Loucy (cell line): Measurements from ENCODE around the gene SYT6.

Experiments used
- EZH2phosphoT487 ChIP-seq: fragments of 200-600 bp; IDR thresholded peaks from 2 replicates; pipeline ENCODE4 v1.6.1; 2018; ENCODE audit warnings: antibody characterized with exemption, mild to moderate bottlenecking, moderate library complexity, borderline replicate concordance
- TF ChIP-seq, protein P1 (sequence below): fragments of 200-600 bp; sonication (generic); conservative IDR thresholded peaks from 2 replicates; pipeline ENCODE4 v1.5.1; 2014; ENCODE audit warnings: mild to moderate bottlenecking, antibody characterized with exemption, low read length

DNA sequence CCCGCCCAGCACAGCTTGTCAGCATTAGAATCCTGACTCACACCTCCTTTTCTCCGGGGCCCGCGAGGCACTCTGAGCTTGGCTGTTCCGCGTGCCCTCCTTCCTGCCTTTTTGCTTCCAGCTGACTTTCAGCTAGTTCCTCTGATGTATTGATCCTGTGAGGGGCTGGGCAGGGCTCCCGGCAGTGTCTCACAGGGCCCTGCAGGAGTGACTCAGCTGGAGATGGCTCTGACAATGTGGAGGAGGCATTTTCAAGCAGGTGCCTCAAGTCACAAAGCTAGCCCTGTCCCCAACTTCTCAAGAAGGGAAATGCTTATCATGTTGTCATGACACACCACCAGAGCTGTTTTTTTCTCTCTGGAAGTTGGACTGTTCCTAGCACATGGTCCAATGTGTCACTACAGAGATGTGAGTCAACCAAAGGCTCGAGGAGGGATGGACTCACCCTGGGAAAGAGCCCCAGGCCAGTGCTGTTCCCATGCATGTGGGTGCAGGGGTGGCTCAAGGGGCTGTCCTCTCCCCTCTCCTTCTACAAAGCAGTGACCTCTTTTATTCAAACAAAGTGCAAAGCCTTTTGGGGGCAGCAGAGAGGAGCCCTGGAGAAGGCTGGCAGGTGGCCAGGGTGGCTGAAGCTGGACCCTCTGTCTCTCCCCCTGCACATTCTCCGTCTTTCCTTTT lies 30.6 kb downstream of the SYT6 start:
- TF ChIP-seq, protein P1, sequence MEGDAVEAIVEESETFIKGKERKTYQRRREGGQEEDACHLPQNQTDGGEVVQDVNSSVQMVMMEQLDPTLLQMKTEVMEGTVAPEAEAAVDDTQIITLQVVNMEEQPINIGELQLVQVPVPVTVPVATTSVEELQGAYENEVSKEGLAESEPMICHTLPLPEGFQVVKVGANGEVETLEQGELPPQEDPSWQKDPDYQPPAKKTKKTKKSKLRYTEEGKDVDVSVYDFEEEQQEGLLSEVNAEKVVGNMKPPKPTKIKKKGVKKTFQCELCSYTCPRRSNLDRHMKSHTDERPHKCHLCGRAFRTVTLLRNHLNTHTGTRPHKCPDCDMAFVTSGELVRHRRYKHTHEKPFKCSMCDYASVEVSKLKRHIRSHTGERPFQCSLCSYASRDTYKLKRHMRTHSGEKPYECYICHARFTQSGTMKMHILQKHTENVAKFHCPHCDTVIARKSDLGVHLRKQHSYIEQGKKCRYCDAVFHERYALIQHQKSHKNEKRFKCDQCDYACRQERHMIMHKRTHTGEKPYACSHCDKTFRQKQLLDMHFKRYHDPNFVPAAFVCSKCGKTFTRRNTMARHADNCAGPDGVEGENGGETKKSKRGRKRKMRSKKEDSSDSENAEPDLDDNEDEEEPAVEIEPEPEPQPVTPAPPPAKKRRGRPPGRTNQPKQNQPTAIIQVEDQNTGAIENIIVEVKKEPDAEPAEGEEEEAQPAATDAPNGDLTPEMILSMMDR: 0 out of 2 replicates have a peak, but pooled peaks have one; percentile 15
- TF ChIP-seq EZH2phosphoT487: no peak
